Lower leg skin (tissue), 4 donors: ENCODE data around the gene IRAK1BP1. TPM values are rescaled to one million over a fixed set of nuclear protein-coding genes. Genes with fewer than 3 reads are reported as not detected.
A peak's percentile ranks its signal among the peaks of the same experiment; 100 is the strongest.

Source experiments
- DNase-seq, 2 donors: peaks; one replicate each; pipeline ENCODE4 v3.0.0-alpha.2; 2019; ENCODE audit warnings: low spot score in 2 of 2
- H3K4me3 ChIP-seq: fragments of 200-600 bp; sonication (generic); 2 replicates; pipeline ENCODE4 v1.5.1; 2017; ENCODE audit warnings: mild to moderate bottlenecking, low read depth; ENCODE audit not compliant: poor library complexity, severe bottlenecking
- CTCF ChIP-seq, 3 donors: fragments of 450-650 bp; IDR thresholded peaks; one replicate each; pipeline ENCODE4 v1.5.1; 2016; ENCODE audit warnings: antibody characterized with exemption in 3 of 3, mild to moderate bottlenecking in 3 of 3, moderate library complexity in 2 of 3
- POLR2A ChIP-seq, 2 donors: fragments of 450-650 bp; IDR thresholded peaks; one replicate each; pipeline ENCODE4 v1.6.1; 2016 to 2017; ENCODE audit warnings: antibody characterized with exemption in 2 of 2, mild to moderate bottlenecking in 1 of 2, moderate library complexity in 1 of 2
- WGBS, 2 donors: methylation state at CpG; one replicate each; pipeline ENCODE4 v1.1.5; 2018; 5-methylcytosine and 5-hydroxymethylcytosine counted together
- intact Hi-C: fragments of 100-400 bp; cut with DNase I; formaldehyde crosslinking; loops from one replicate; pipeline ENCODE4 v1.15.0; 2023; ENCODE audit warnings: low total_unique reads
- total RNA-seq, 4 donors: library from RNA; depleted of rRNA; stranded (reverse); fragments of >200 nt; gene quantifications; one replicate each; pipeline ENCODE4 v1.1.0, GENCODE V29; 2016

Gene IRAK1BP1, protein sequence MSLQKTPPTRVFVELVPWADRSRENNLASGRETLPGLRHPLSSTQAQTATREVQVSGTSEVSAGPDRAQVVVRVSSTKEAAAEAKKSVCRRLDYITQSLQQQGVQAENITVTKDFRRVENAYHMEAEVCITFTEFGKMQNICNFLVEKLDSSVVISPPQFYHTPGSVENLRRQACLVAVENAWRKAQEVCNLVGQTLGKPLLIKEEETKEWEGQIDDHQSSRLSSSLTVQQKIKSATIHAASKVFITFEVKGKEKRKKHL
- 1 to 10 TPM; 1.3 to 4.8 (median 3.2) TPM for total RNA-seq

DNA sequence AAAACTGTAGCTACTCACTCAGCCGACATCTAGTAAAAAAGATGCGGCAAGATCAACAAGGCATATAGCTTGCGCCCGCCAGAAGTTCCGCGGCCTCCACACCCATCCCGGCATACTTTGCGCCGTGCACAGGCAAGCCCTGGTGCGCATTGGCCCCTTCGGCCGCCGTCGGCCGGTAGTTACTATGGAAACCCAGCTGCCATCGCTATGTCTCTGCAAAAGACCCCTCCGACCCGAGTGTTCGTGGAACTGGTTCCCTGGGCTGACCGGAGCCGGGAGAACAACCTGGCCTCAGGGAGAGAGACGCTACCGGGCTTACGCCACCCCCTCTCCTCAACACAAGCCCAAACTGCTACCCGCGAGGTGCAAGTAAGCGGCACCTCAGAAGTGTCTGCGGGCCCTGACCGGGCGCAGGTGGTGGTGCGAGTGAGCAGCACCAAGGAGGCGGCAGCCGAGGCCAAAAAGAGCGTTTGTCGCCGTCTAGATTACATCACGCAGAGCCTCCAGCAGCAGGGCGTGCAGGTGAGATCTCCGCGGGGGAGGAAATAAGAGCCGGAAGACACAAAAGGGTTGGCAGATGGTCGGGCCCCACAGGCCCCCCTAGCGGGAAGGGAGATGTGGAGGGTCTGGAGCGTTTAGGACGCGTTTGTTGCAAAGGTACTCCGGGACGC is at the start of gene IRAK1BP1:
Gene IRAK1BP1, plus strand, starts transcription at position 182 of the 671 bp plus-strand sequence. Its CDS starts 26 bp downstream, at position 208.
- WGBS, 2 donors, result 0% methylated on average over 30 to 44 of the region's 48 CpGs
- TF ChIP-seq CTCF (IDR thresholded peaks at IDR 0.05) (no peak), POLR2A (IDR thresholded peaks at IDR 0.05) (no peak)
- intact Hi-C loops, result no loop called here
- peak; percentile 62 to 94 for DNase-seq
- H3K4me3 ChIP-seq, result peak within 1 kb of the TSS; percentile 70

- intact Hi-C loops, result no loop called here
- no peak for DNase-seq
- TF ChIP-seq POLR2A (IDR thresholded peaks at IDR 0.05) (no peak), CTCF (IDR thresholded peaks at IDR 0.05) (no peak)
- no peak overlapping the region for H3K4me3 ChIP-seq
Measured at GRCh38 chr6:78824045-78824444, 43.3 kb upstream of the IRAK1BP1 start.

DNA sequence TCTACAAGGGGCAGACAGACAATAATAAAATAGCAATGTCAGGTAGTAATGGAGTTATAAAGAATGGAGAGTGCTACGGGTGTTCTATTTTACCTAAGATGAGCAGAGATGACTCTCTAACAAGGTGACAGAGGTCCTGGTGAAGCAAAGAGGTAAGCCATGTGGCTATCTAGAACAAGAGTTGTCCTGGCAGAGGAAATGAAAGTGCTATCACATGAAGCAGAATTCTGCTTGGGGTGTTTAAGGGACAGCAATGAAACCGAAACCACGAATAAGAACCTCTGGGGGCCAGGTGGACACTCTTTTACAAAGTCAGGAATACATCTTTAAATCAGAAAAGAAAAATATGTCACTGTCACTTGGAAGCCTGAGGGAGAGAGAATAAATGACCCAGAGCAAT is 37.9 kb upstream of the IRAK1BP1 start:
- intact Hi-C loops, result no loop called here
- no peak for DNase-seq
- WGBS, 2 donors, result 79 to 84% methylated on average over 3 of the region's 3 CpGs
- no peak overlapping the region for H3K4me3 ChIP-seq
- no peak for TF ChIP-seq POLR2A (IDR thresholded peaks at IDR 0.05)
- no peak for TF ChIP-seq CTCF (IDR thresholded peaks at IDR 0.05)

GRCh38 chr6:78830805-78831204 is 36.5 kb upstream of the IRAK1BP1 start:
- intact Hi-C loops, result no loop called here
- WGBS, 2 donors, result 80 to 83% methylated on average over 2 of the region's 2 CpGs
- no peak overlapping the region for H3K4me3 ChIP-seq
- no peak for TF ChIP-seq POLR2A (IDR thresholded peaks at IDR 0.05)
- TF ChIP-seq CTCF (IDR thresholded peaks at IDR 0.05), result no peak
- DNase-seq, result no peak

- intact Hi-C loops, result no loop called here
- no peak for TF ChIP-seq CTCF (IDR thresholded peaks at IDR 0.05)
- TF ChIP-seq POLR2A (IDR thresholded peaks at IDR 0.05), result no peak
- no peak for DNase-seq
- WGBS, 2 donors, result 66 to 73% methylated on average over 2 of the region's 2 CpGs
- no peak overlapping the region for H3K4me3 ChIP-seq
Measured at GRCh38 chr6:78831492-78831891, 35.9 kb upstream of the IRAK1BP1 start.
